HepG2 (cell line): ENCODE results near the gene FAM229A. TPM values are rescaled to one million over a fixed set of nuclear protein-coding genes. Genes with fewer than 3 reads are reported as not detected.

Experiments used
- CEBPG ChIP-seq: IDR thresholded peaks from 2 replicates; pipeline ENCODE4 v1.6.1; 2016
- EEA1 ChIP-seq: sonication (generic); formaldehyde crosslinking; IDR thresholded peaks from 2 replicates; pipeline ENCODE4 v1.5.1; 2020; ENCODE audit warnings: mild to moderate bottlenecking, missing genetic modification reagents, borderline replicate concordance
- FOSL1 ChIP-seq: sonication (generic); formaldehyde crosslinking; IDR thresholded peaks from 2 replicates; pipeline ENCODE4 v1.9.0; 2021; ENCODE audit warnings: missing genetic modification reagents, borderline replicate concordance
- FOXO1 ChIP-seq: sonication (generic); formaldehyde crosslinking; IDR thresholded peaks from 2 replicates; pipeline ENCODE4 v1.4.0; 2020; ENCODE audit warnings: missing genetic modification reagents
- GZF1 ChIP-seq: sonication (generic); formaldehyde crosslinking; IDR thresholded peaks from 2 replicates; pipeline ENCODE4 v1.5.1; 2020; ENCODE audit warnings: mild to moderate bottlenecking, missing genetic modification reagents
- JUN ChIP-seq: sonication (generic); formaldehyde crosslinking; IDR thresholded peaks from 2 replicates; pipeline ENCODE4 v1.4.0; 2020; ENCODE audit warnings: mild to moderate bottlenecking, missing genetic modification reagents
- KLF16 ChIP-seq, 2 experiments: sonication (generic) in 1 of 2; formaldehyde crosslinking in 1 of 2; IDR thresholded peaks; 2 replicates each; pipeline versions ENCODE4 v1.6.1 to v1.8.0; 2016 to 2023; ENCODE audit warnings: missing genetic modification reagents in 2 of 2, missing compliant biosample characterization in 1 of 2
- KLF9 ChIP-seq: IDR thresholded peaks from 2 replicates; pipeline ENCODE4 v1.6.1; 2016; ENCODE audit warnings: low read depth
- MAZ ChIP-seq, 2 experiments: sonication (generic) in 1 of 2; formaldehyde crosslinking in 1 of 2; IDR thresholded peaks; 2 replicates each; pipeline versions ENCODE4 v1.5.0 to v1.6.1; 2012 to 2020; ENCODE audit warnings: low read depth in 2 of 2, mild to moderate bottlenecking in 2 of 2, borderline replicate concordance in 1 of 2, improper control_type of control experiment in 1 of 2, low read length in 1 of 2, missing genetic modification reagents in 1 of 2, moderate library complexity in 1 of 2
- MBNL3 ChIP-seq: fragments of 250-450 bp; sonication (Bioruptor Pico); conservative IDR thresholded peaks from 2 replicates; pipeline ENCODE4 v1.8.0; 2022; ENCODE audit warnings: mild to moderate bottlenecking, inconsistent platforms
- NFRKB ChIP-seq: fragments of 450-650 bp; IDR thresholded peaks from 2 replicates; pipeline ENCODE4 v1.6.1; 2017
- NR2F2 ChIP-seq: IDR thresholded peaks from 2 replicates; pipeline ENCODE4 v1.6.1; 2012; ENCODE audit warnings: low read depth, inconsistent platforms, borderline replicate concordance
- PHF8 ChIP-seq: sonication (generic); formaldehyde crosslinking; IDR thresholded peaks from 2 replicates; pipeline ENCODE4 v1.5.0; 2020; ENCODE audit warnings: missing genetic modification reagents
- RAD21 ChIP-seq: fragments of 450-650 bp; formaldehyde crosslinking; IDR thresholded peaks from 2 replicates; pipeline ENCODE4 v1.5.0; 2020; ENCODE audit warnings: mild to moderate bottlenecking
- SETDB1 ChIP-seq: sonication (generic); formaldehyde crosslinking; IDR thresholded peaks from 2 replicates; pipeline ENCODE4 v1.5.1; 2020; ENCODE audit warnings: missing genetic modification reagents, mild to moderate bottlenecking, borderline replicate concordance
- SPEN ChIP-seq: sonication (generic); formaldehyde crosslinking; IDR thresholded peaks from 2 replicates; pipeline ENCODE4 v1.5.1; 2020; ENCODE audit warnings: low read depth, mild to moderate bottlenecking, missing genetic modification reagents
- TBL1XR1 ChIP-seq: fragments of 150-350 bp; IDR thresholded peaks from 2 replicates; pipeline ENCODE4 v1.6.1; 2014; ENCODE audit warnings: borderline replicate concordance, low read length; ENCODE audit not compliant: partially characterized antibody
- THAP8 ChIP-seq: sonication (generic); formaldehyde crosslinking; IDR thresholded peaks from 2 replicates; pipeline ENCODE4 v1.5.1; 2020; ENCODE audit warnings: missing genetic modification reagents, mild to moderate bottlenecking, borderline replicate concordance
- TP53 ChIP-seq: sonication (generic); formaldehyde crosslinking; conservative IDR thresholded peaks from 2 replicates; pipeline ENCODE4 v1.4.0; 2020; ENCODE audit warnings: missing genetic modification reagents
- ZBTB8A ChIP-seq: sonication (generic); formaldehyde crosslinking; IDR thresholded peaks from 2 replicates; pipeline ENCODE4 v1.4.0; 2020; ENCODE audit warnings: mild to moderate bottlenecking, low read depth, missing genetic modification reagents, borderline replicate concordance
- ZNF484 ChIP-seq: sonication (generic); formaldehyde crosslinking; IDR thresholded peaks from 2 replicates; pipeline ENCODE4 v1.5.1; 2020; ENCODE audit warnings: mild to moderate bottlenecking, low read depth, missing genetic modification reagents, borderline replicate concordance
- polyA plus RNA-seq, 8 experiments: library from polyadenylated mRNA; depleted of rRNA in 3 of 8; stranded (reverse) in 7 of 8; unstranded in 1 of 8; fragments of >200 nt; fragmentation: Illumina TruSeq in 4 of 8; extraction: Trizol in 4 of 8; gene quantifications; 2 replicates each; pipeline versions ENCODE4 v1.2.1 to v1.2.3, GENCODE V29; 2011 to 2016; ENCODE audit warnings: low read depth in 4 of 8, missing spikeins in 1 of 8, mixed read lengths in 1 of 8; ENCODE audit not compliant: insufficient read depth in 1 of 8
- total RNA-seq, 5 experiments: library from RNA; depleted of rRNA; stranded (reverse); fragments of >200 nt; fragmentation: Illumina TruSeq; extraction: Trizol; gene quantifications; 2 replicates each; pipeline ENCODE4 v1.2.3, GENCODE V29; 2016; ENCODE audit warnings: low read depth in 1 of 5
- TF ChIP-seq, protein P1 (sequence below): sonication (generic); formaldehyde crosslinking; IDR thresholded peaks from 2 replicates; pipeline ENCODE4 v1.4.0; 2020; ENCODE audit warnings: low read depth, missing genetic modification reagents
- TF ChIP-seq, protein P2 (sequence below): sonication (generic); formaldehyde crosslinking; IDR thresholded peaks from 2 replicates; pipeline ENCODE4 v1.9.0; 2021; ENCODE audit warnings: missing genetic modification reagents, mild to moderate bottlenecking, borderline replicate concordance
- TF ChIP-seq, protein P3 (sequence below): sonication (generic); formaldehyde crosslinking; conservative IDR thresholded peaks from 2 replicates; pipeline ENCODE4 v1.8.1; 2023; ENCODE audit warnings: missing genetic modification reagents

Gene FAM229A
- total and polyA plus RNA-seq, 2 of the 13 experiments (the other 11 are each of a cell fraction or from before 2014, with no cell fraction given) = 3.2 to 17.6 TPM

GRCh38 chr1:32352239-32352745, 10.0 kb downstream of the FAM229A start (continued):
- TF ChIP-seq, protein P1, sequence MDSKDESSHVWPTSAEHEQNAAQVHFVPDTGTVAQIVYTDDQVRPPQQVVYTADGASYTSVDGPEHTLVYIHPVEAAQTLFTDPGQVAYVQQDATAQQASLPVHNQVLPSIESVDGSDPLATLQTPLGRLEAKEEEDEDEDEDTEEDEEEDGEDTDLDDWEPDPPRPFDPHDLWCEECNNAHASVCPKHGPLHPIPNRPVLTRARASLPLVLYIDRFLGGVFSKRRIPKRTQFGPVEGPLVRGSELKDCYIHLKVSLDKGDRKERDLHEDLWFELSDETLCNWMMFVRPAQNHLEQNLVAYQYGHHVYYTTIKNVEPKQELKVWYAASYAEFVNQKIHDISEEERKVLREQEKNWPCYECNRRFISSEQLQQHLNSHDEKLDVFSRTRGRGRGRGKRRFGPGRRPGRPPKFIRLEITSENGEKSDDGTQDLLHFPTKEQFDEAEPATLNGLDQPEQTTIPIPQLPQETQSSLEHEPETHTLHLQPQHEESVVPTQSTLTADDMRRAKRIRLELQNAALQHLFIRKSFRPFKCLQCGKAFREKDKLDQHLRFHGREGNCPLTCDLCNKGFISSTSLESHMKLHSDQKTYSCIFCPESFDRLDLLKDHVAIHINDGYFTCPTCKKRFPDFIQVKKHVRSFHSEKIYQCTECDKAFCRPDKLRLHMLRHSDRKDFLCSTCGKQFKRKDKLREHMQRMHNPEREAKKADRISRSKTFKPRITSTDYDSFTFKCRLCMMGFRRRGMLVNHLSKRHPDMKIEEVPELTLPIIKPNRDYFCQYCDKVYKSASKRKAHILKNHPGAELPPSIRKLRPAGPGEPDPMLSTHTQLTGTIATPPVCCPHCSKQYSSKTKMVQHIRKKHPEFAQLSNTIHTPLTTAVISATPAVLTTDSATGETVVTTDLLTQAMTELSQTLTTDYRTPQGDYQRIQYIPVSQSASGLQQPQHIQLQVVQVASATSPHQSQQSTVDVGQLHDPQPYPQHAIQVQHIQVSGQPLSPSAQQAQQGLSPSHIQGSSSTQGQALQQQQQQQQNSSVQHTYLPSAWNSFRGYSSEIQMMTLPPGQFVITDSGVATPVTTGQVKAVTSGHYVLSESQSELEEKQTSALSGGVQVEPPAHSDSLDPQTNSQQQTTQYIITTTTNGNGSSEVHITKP (CRISPR knock-in tag) = no peak
- TF ChIP-seq ZBTB8A (CRISPR knock-in tag) = no peak
- no peak for TF ChIP-seq FOXO1 (CRISPR knock-in tag)
- TF ChIP-seq SPEN (CRISPR knock-in tag) = no peak
- TF ChIP-seq MBNL3 (CRISPR knock-in tag) = no peak
- no peak for TF ChIP-seq RAD21
- no peak for TF ChIP-seq SETDB1 (CRISPR knock-in tag)
- TF ChIP-seq, protein P2, sequence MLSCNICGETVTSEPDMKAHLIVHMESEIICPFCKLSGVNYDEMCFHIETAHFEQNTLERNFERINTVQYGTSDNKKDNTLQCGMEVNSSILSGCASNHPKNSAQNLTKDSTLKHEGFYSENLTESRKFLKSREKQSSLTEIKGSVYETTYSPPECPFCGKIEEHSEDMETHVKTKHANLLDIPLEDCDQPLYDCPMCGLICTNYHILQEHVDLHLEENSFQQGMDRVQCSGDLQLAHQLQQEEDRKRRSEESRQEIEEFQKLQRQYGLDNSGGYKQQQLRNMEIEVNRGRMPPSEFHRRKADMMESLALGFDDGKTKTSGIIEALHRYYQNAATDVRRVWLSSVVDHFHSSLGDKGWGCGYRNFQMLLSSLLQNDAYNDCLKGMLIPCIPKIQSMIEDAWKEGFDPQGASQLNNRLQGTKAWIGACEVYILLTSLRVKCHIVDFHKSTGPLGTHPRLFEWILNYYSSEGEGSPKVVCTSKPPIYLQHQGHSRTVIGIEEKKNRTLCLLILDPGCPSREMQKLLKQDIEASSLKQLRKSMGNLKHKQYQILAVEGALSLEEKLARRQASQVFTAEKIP (CRISPR knock-in tag) = no peak
- TF ChIP-seq NFRKB = no peak
- TF ChIP-seq NR2F2 = peak; percentile 66; the same call in 1 of the 2 replicates
- TF ChIP-seq TP53 (CRISPR knock-in tag) = no peak
- TF ChIP-seq, protein P3, sequence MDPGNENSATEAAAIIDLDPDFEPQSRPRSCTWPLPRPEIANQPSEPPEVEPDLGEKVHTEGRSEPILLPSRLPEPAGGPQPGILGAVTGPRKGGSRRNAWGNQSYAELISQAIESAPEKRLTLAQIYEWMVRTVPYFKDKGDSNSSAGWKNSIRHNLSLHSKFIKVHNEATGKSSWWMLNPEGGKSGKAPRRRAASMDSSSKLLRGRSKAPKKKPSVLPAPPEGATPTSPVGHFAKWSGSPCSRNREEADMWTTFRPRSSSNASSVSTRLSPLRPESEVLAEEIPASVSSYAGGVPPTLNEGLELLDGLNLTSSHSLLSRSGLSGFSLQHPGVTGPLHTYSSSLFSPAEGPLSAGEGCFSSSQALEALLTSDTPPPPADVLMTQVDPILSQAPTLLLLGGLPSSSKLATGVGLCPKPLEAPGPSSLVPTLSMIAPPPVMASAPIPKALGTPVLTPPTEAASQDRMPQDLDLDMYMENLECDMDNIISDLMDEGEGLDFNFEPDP = no peak
- TF ChIP-seq GZF1 (CRISPR knock-in tag) = no peak
- TF ChIP-seq THAP8 = no peak
- TF ChIP-seq TBL1XR1 = no peak
- TF ChIP-seq KLF16 (CRISPR knock-in tag; IDR thresholded peaks at IDR 0.05) = peak in 1 of 2 experiments; percentile 45; a peak in 1 of 4 replicates
- no peak for TF ChIP-seq JUN (CRISPR knock-in tag)
- no peak for TF ChIP-seq FOSL1 (CRISPR knock-in tag)
- no peak for TF ChIP-seq CEBPG (CRISPR knock-in tag)
- TF ChIP-seq PHF8 (CRISPR knock-in tag) = no peak
- no peak for TF ChIP-seq KLF9
- TF ChIP-seq MAZ (IDR thresholded peaks at IDR 0.05; ENCODE audit: borderline replicate concordance, low read depth, low read length) = no peak
- TF ChIP-seq MAZ (CRISPR knock-in tag; IDR thresholded peaks at IDR 0.05; ENCODE audit: low read depth) = no peak
- no peak for TF ChIP-seq ZNF484 (CRISPR knock-in tag)
- no peak for TF ChIP-seq EEA1 (CRISPR knock-in tag)
